LNCaP clone FGC (cell line): Measurements from ENCODE around the gene UNC13D.

Experiments
- DNase-seq: peaks from one replicate; pipeline ENCODE4 v3.0.0-alpha.2; 2011; ENCODE audit warnings: low read depth
- H3K4me3 ChIP-seq: 2 replicates; pipeline ENCODE4 v1.5.1; 2011; ENCODE audit warnings: mild to moderate bottlenecking, low read depth, low read length, control low read depth
- CTCF ChIP-seq: IDR thresholded peaks from 2 replicates; pipeline ENCODE4 v1.5.1; 2012; ENCODE audit warnings: mild to moderate bottlenecking; ENCODE audit not compliant: control insufficient read depth, insufficient read depth; ENCODE audit errors: extremely low read depth

UNC13D gene

DNA sequence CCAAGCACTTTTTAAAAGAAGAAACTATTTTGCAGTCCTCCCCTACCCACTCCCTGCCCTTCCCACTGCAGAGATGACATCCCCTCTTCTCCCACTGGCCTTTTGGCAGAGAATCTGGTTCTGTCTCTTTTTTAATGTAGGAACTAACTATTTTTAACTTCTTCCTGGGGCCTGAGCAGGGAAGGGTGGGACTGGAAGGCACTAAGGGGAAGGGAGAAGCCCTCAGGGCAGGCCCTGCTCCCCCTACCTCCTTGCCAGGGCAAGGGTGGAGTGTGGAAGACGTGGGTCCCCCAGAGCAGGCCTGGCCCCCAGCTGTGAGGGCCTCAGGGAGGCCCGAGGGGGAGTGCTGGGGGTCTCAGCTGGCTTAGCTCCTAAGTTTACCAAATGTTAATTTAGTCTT is 19.5 kb downstream of the UNC13D start:
- DNase-seq, result no peak

GRCh38 chr17:75824050-75824552 is 20.1 kb downstream of the UNC13D start:
- no peak for DNase-seq
- no peak for TF ChIP-seq CTCF
- no peak overlapping the region for H3K4me3 ChIP-seq

More for the DNA sequence above, 19.5 kb downstream of the UNC13D start:
- no peak for TF ChIP-seq CTCF
- H3K4me3 ChIP-seq, result no peak overlapping the region

GRCh38 chr17:75823257-75824041 is 20.8 kb downstream of the UNC13D start:
- no peak for TF ChIP-seq CTCF
- no peak overlapping the region for H3K4me3 ChIP-seq
- no peak for DNase-seq

DNA sequence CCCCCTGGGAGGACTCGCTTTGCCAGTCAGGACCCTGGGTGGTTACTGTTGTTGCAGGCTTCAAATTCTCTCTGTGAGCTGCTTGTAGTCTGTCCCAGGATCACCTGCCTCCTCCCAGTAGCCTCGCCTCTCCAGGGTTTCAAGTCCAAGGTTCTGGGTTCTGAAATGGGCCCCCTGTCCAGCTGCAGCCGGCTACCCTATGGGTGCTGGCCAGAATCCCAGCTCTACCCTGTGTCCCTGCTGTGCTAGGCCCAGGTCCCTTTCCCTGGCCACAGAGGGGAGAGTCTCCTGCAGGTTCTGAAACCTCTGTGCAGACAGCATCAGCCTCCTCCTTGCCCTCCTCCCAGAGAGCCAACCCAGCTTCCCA is 21.4 kb downstream of the UNC13D start:
- DNase-seq, result no peak
- H3K4me3 ChIP-seq, result no peak overlapping the region
- no peak for TF ChIP-seq CTCF

GRCh38 chr17:75822119-75822799 is 21.9 kb downstream of the UNC13D start:
- no peak for TF ChIP-seq CTCF
- no peak for DNase-seq
- H3K4me3 ChIP-seq, result no peak overlapping the region

GRCh38 chr17:75821552-75821951 is 22.7 kb downstream of the UNC13D start:
- no peak for DNase-seq
- no peak for TF ChIP-seq CTCF

More at GRCh38 chr17:75821552-75821951, 22.7 kb downstream of the UNC13D start:
- H3K4me3 ChIP-seq, result no peak overlapping the region
